Choroid plexus epithelial cell (primary cell): ENCODE results near the gene CCDC106.

ENCODE experiments used
- DNase-seq: peaks from one replicate; pipeline ENCODE4 v3.0.0-alpha.2; 2010; ENCODE audit warnings: low read depth
- H3K4me3 ChIP-seq: 2 replicates; pipeline ENCODE4 v1.5.1; 2011; ENCODE audit warnings: low read depth, mild to moderate bottlenecking, control low read depth, low read length, moderate library complexity
- TF ChIP-seq, protein P1 (sequence below): conservative IDR thresholded peaks from 2 replicates; pipeline ENCODE4 v1.5.1; 2011; ENCODE audit warnings: low read depth, mild to moderate bottlenecking, control low read depth, inconsistent platforms, low read length, moderate library complexity

The CCDC106 gene

DNA sequence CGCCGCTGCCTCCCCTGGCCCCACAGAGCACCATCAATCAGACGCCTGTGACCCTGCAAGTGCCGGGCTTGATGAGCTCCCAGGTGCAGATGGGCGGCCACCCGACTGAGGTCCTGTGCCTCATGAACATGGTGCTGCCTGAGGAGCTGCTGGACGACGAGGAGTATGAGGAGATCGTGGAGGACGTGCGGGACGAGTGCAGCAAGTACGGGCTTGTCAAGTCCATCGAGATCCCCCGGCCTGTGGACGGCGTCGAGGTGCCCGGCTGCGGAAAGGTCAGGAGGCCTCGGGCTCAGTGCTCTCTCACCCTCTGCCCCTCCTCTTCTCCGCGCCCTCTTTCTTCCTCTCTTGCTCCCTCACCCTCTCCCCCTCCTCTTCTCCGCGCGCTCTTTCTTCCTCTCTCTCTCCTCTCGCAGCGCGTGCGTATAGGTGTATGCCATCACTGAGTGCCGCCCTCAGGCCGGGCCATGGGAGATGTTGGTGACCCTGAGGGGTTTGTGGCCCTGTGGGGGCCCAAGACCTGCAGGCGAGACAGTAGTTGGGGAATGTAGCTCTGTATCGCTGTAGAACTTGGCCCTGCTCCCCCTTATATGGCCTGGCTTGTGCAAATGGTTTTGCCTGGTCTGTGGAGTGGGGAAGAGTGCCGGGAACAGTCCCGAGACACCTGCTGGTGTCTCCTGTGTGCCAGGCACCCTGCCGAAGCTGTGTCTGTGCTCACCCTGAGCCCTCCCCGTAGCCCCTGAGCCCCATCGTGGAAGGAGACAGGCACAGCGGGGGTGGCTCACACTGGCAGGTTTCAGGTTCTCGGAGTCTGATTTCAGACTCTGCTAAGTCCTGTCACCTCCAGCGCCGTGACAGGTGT is 21.6 kb downstream of the CCDC106 start:
- DNase-seq, result no peak
- TF ChIP-seq, protein P1, sequence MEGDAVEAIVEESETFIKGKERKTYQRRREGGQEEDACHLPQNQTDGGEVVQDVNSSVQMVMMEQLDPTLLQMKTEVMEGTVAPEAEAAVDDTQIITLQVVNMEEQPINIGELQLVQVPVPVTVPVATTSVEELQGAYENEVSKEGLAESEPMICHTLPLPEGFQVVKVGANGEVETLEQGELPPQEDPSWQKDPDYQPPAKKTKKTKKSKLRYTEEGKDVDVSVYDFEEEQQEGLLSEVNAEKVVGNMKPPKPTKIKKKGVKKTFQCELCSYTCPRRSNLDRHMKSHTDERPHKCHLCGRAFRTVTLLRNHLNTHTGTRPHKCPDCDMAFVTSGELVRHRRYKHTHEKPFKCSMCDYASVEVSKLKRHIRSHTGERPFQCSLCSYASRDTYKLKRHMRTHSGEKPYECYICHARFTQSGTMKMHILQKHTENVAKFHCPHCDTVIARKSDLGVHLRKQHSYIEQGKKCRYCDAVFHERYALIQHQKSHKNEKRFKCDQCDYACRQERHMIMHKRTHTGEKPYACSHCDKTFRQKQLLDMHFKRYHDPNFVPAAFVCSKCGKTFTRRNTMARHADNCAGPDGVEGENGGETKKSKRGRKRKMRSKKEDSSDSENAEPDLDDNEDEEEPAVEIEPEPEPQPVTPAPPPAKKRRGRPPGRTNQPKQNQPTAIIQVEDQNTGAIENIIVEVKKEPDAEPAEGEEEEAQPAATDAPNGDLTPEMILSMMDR, result no peak
- no peak overlapping the region for H3K4me3 ChIP-seq

DNA sequence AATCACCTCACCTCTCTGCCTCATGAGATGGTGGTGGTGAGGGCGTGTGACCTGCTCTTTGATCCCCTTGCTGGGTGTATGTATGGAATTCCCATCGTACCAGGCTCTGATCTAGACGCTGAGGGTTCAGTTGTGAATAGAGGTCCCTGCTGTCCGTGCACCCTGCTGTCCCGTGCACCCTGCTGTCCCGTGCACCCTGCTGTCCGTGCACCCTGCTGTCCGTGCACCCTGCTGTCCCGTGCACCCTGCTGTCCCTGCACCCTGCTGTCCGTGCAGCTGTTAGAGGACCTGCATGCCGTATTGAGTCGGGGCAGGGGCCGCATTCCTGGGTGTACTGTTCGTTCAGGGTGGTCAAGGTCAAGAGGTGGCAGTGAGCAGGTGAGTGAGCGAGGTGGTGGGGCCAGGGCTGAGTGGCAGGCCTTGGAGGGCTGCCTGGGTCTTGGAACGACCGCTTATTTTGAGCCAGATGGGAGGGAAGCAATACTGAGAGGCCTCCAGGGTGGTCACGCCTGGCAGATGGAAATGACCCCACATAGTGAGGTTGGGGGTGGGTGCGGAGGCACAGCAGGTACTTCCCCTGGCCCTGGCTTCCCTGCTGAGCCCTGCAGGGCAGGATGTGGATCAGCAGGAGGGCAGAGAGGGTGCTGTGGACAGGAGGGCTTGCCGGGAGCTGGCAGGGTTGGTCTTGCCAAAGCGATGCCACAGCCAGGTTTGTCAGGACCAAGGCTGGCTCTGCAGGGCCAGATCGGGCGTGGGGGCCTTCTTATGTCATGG is 22.5 kb downstream of the CCDC106 start:
- no peak overlapping the region for H3K4me3 ChIP-seq
- DNase-seq, result no peak
- TF ChIP-seq, protein P1, result no peak

DNA sequence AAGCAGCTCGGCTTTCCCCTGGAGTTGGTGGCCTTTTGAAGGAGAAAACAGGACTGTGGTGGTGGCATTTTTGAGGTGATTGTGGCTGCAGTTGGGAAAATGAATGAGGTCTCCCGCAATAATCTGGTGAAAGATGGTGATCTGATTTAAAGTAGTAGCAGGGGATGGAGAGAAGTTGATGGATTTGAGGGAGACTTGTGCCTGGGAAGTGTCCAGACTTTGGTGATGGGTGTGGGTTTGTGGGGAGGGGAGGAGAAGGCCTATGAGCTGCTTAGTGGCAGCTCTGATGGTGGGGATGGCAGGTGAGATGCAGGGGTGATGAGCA is 23.0 kb downstream of the CCDC106 start:
- TF ChIP-seq, protein P1, result no peak
- DNase-seq, result no peak

GRCh38 chr19:55672418-55672817 is 24.4 kb downstream of the CCDC106 start:
- DNase-seq, result peak; percentile 65
- TF ChIP-seq, protein P1, result no peak
- H3K4me3 ChIP-seq, result no peak overlapping the region

More for the DNA sequence above, 23.0 kb downstream of the CCDC106 start:
- no peak overlapping the region for H3K4me3 ChIP-seq

- no peak for DNase-seq
- H3K4me3 ChIP-seq, result no peak overlapping the region
- TF ChIP-seq, protein P1, result no peak
Observed at GRCh38 chr19:55673465-55673864, 25.5 kb downstream of the CCDC106 start.

- no peak for DNase-seq
- no peak overlapping the region for H3K4me3 ChIP-seq
- TF ChIP-seq, protein P1, result no peak
Observed at GRCh38 chr19:55673889-55674288, 25.9 kb downstream of the CCDC106 start.

- TF ChIP-seq, protein P1, result no peak
- H3K4me3 ChIP-seq, result peak overlapping the region; percentile 82
- DNase-seq, result no peak
Observed at GRCh38 chr19:55674459-55674840, 26.4 kb downstream of the CCDC106 start.
